Esophagus squamous epithelium (tissue), 5 donors: ENCODE data around the gene SERTAD1. TPM values are rescaled to one million over a fixed set of nuclear protein-coding genes. Genes with fewer than 3 reads are reported as not detected.

Source experiments
- DNase-seq: peaks from one replicate; lab custom pipeline; 2025; lab: John Stamatoyannopoulos, UW
- H3K27ac ChIP-seq, 4 donors: fragments of 200-600 bp; sonication (generic); one replicate each; pipeline ENCODE4 v1.5.1; 2016 to 2019; ENCODE audit warnings: mild to moderate bottlenecking in 1 of 4
- H3K27me3 ChIP-seq, 4 donors: fragments of 200-600 bp; sonication (generic); 1 replicate in 3 of 4; 2 replicates in 1 of 4; pipeline versions ENCODE4 v1.5.1 to v1.6.0; 2017 to 2021; ENCODE audit warnings: antibody characterized with exemption in 1 of 4
- H3K36me3 ChIP-seq, 3 donors: fragments of 200-600 bp; sonication (generic); one replicate each; pipeline ENCODE4 v1.5.1; 2016 to 2019
- H3K4me1 ChIP-seq, 3 donors: fragments of 200-600 bp; sonication (generic); one replicate each; pipeline ENCODE4 v1.5.1; 2017 to 2019
- H3K4me3 ChIP-seq, 4 donors: fragments of 200-600 bp; sonication (generic); 1 replicate in 3 of 4; 2 replicates in 1 of 4; pipeline ENCODE4 v1.5.1; 2016 to 2019; ENCODE audit warnings: mild to moderate bottlenecking in 2 of 4, moderate library complexity in 1 of 4
- H3K9me3 ChIP-seq, 3 donors: fragments of 200-600 bp; sonication (generic); one replicate each; pipeline ENCODE4 v1.5.1; 2016 to 2019
- CTCF ChIP-seq, 6 experiments: fragments of 450-650 bp in 4 of 6; fragments of 200-600 bp in 2 of 6; sonication (generic) in 2 of 6; IDR thresholded peaks; one replicate each; pipeline ENCODE4 v1.5.1; 2016 to 2019; ENCODE audit warnings: antibody characterized with exemption in 6 of 6, mild to moderate bottlenecking in 4 of 6, moderate library complexity in 4 of 6
- POLR2A ChIP-seq, 4 donors: fragments of 450-650 bp; IDR thresholded peaks; one replicate each; pipeline ENCODE4 v1.6.1; 2017; ENCODE audit warnings: antibody characterized with exemption in 4 of 4, mild to moderate bottlenecking in 4 of 4, moderate library complexity in 3 of 4
- WGBS, 2 donors: methylation state at CpG; one replicate each; pipeline ENCODE4 v1.1.5; 2018; 5-methylcytosine and 5-hydroxymethylcytosine counted together
- intact Hi-C: fragments of 100-400 bp; cut with DNase I; formaldehyde crosslinking; loops from one replicate; pipeline ENCODE4 v1.15.0; 2022
- total RNA-seq, 4 donors: library from RNA; depleted of rRNA; stranded (reverse); fragments of >200 nt; gene quantifications; one replicate each; pipeline ENCODE4 v1.1.0, GENCODE V29; 2016
- donor health status: DM: yes; HTN: yes; CAD: no.

The SERTAD1 gene
- total RNA-seq, 4 donors from 2014 or later: 10.2 to 24.9 (median 16.2) TPM

GRCh38 chr19:40424637-40425449 is 949 bp downstream of the SERTAD1 start:
- peaks cover 20 to 65% (median 42%) of the 10 kb centered on the region in 3 donors for H3K4me1 ChIP-seq
- no peaks in the 10 kb centered on the region for H3K9me3 ChIP-seq
- intact Hi-C loops: loop anchor here (10.0 kb wide), 1 partner anchor 180 kb away; the partner anchor contains the start of gene LTBP4
- H3K4me3 ChIP-seq: peak overlapping the region; percentile 77 to 95 (median 94)
- no peak for DNase-seq
- peak in 1 of 6 experiments; percentile 81 for TF ChIP-seq CTCF (IDR thresholded peaks at IDR 0.05)
- TF ChIP-seq POLR2A (IDR thresholded peaks at IDR 0.05): no peak
- 1 to 2% methylated on average over 15 to 18 of the region's 28 CpGs for WGBS, 2 donors
- no peaks in the 10 kb centered on the region for H3K27me3 ChIP-seq
- H3K27ac ChIP-seq: peak overlapping the region; percentile 99 to 100 (median 100)
- H3K36me3 ChIP-seq: peaks cover 0 to 13% (median 7%) of the 10 kb centered on the region in 3 donors

GRCh38 chr19:40423938-40424337 is 1.9 kb downstream of the SERTAD1 start:
- H3K4me3 ChIP-seq: peak overlapping the region in 3 of 4 donors; percentile 93 to 95 (median 94)
- intact Hi-C loops: loop anchor here (10.0 kb wide), 1 partner anchor 181 kb away; the partner anchor contains the start of gene LTBP4
- peaks cover 20 to 64% (median 42%) of the 10 kb centered on the region in 3 donors for H3K4me1 ChIP-seq
- H3K27ac ChIP-seq: peak overlapping the region in 3 of 4 donors; percentile 99 to 100 (median 99)
- no peaks in the 10 kb centered on the region for H3K27me3 ChIP-seq
- H3K36me3 ChIP-seq: peaks cover 0 to 13% (median 7%) of the 10 kb centered on the region in 3 donors
- no peaks in the 10 kb centered on the region for H3K9me3 ChIP-seq
- no peak for DNase-seq
- 87 to 96% methylated on average over 6 of the region's 6 CpGs for WGBS, 2 donors
- TF ChIP-seq CTCF (IDR thresholded peaks at IDR 0.05) (no peak), POLR2A (IDR thresholded peaks at IDR 0.05) (no peak)

GRCh38 chr19:40422748-40423566 is 2.8 kb downstream of the SERTAD1 start:
- intact Hi-C loops: loop anchor here (10.0 kb wide), 1 partner anchor 182 kb away; the partner anchor contains the start of gene LTBP4
- no peaks in the 10 kb centered on the region for H3K27me3 ChIP-seq
- H3K4me3 ChIP-seq: no peak overlapping the region
- H3K36me3 ChIP-seq: peaks cover 0 to 13% (median 7%) of the 10 kb centered on the region in 3 donors
- TF ChIP-seq POLR2A (IDR thresholded peaks at IDR 0.05) (no peak), CTCF (IDR thresholded peaks at IDR 0.05) (no peak)
- peak overlapping the region; percentile 64 to 100 (median 100) for H3K27ac ChIP-seq
- no peak for DNase-seq
- H3K9me3 ChIP-seq: no peaks in the 10 kb centered on the region
- peaks cover 20 to 61% (median 42%) of the 10 kb centered on the region in 3 donors for H3K4me1 ChIP-seq
- 73 to 81% methylated on average over 10 to 18 of the region's 31 CpGs for WGBS, 2 donors

GRCh38 chr19:40421993-40422747 is 3.6 kb downstream of the SERTAD1 start:
- 77 to 81% methylated on average over 16 of the region's 16 CpGs for WGBS, 2 donors
- peak overlapping the region in 2 of 4 donors; percentile 75 to 83 for H3K4me3 ChIP-seq

More at GRCh38 chr19:40421993-40422747, 3.6 kb downstream of the SERTAD1 start:
- Histone ChIP-seq H3K36me3 (peaks cover 0 to 13% (median 7%) of the 10 kb centered on the region in 3 donors), H3K4me1 (peaks cover 20 to 65% (median 42%) of the 10 kb centered on the region in 3 donors), H3K27me3 (no peaks in the 10 kb centered on the region), H3K9me3 (no peaks in the 10 kb centered on the region), H3K27ac (peak overlapping the region; percentile 97 to 100 (median 100))
- TF ChIP-seq POLR2A (IDR thresholded peaks at IDR 0.05): no peak
- no peak for TF ChIP-seq CTCF (IDR thresholded peaks at IDR 0.05)
- DNase-seq: no peak
- intact Hi-C loops: loop anchor here (10.0 kb wide), 1 partner anchor 183 kb away; the partner anchor contains the start of gene LTBP4
